Loucy (cell line): ENCODE data around the gene TACC2.

Experiments
- H2AFZ ChIP-seq: fragments of 200-600 bp; sonication (generic); 2 replicates; pipeline ENCODE4 v1.6.0; 2016; ENCODE audit warnings: antibody characterized with exemption, mild to moderate bottlenecking, low read length, moderate library complexity
- H3F3A ChIP-seq: fragments of 200-600 bp; 2 replicates; pipeline ENCODE4 v1.6.0; 2016; ENCODE audit warnings: antibody characterized with exemption, low read depth, mild to moderate bottlenecking
- H3K27me3 ChIP-seq: fragments of 200-600 bp; sonication (generic); 2 replicates; pipeline ENCODE4 v1.6.1; 2014; ENCODE audit warnings: low read length, mild to moderate bottlenecking; ENCODE audit not compliant: insufficient read depth, poor library complexity, severe bottlenecking
- H3K36me3 ChIP-seq: fragments of 200-600 bp; sonication (generic); 2 replicates; pipeline ENCODE4 v1.6.1; 2016; ENCODE audit warnings: low read length; ENCODE audit not compliant: insufficient read depth
- H3K4me1 ChIP-seq: fragments of 200-600 bp; sonication (generic); 2 replicates; pipeline ENCODE4 v1.5.1; 2014; ENCODE audit warnings: low read length, mild to moderate bottlenecking; ENCODE audit not compliant: insufficient read depth, poor library complexity, severe bottlenecking
- H3K4me2 ChIP-seq: fragments of 200-600 bp; sonication (generic); 2 replicates; pipeline ENCODE4 v1.6.0; 2014; ENCODE audit warnings: antibody characterized with exemption, low read length, low read depth, mild to moderate bottlenecking; ENCODE audit not compliant: poor library complexity, severe bottlenecking
- H3K4me3 ChIP-seq: fragments of 200-600 bp; sonication (generic); 2 replicates; pipeline ENCODE4 v1.5.1; 2014; ENCODE audit warnings: low read length, mild to moderate bottlenecking, mixed read lengths; ENCODE audit not compliant: poor library complexity, severe bottlenecking
- H3K79me2 ChIP-seq: fragments of 200-600 bp; sonication (generic); 2 replicates; pipeline ENCODE4 v1.6.1; 2014; ENCODE audit warnings: low read length; ENCODE audit not compliant: insufficient read depth
- H3K9ac ChIP-seq: fragments of 200-600 bp; sonication (generic); 2 replicates; pipeline ENCODE4 v1.6.0; 2014; ENCODE audit warnings: mild to moderate bottlenecking, low read depth, low read length, moderate library complexity; ENCODE audit not compliant: poor library complexity, severe bottlenecking
- H3K9me2 ChIP-seq: fragments of 200-600 bp; sonication (generic); replicated peaks from 2 replicates; pipeline ENCODE4 v1.6.1; 2016; ENCODE audit warnings: low read depth, low read length, mixed read lengths
- H3K9me3 ChIP-seq: fragments of 200-600 bp; sonication (generic); 2 replicates; pipeline ENCODE4 v1.6.1; 2014; ENCODE audit warnings: mild to moderate bottlenecking, antibody characterized with exemption, low read length, low read depth; ENCODE audit not compliant: insufficient read depth
- H4K20me1 ChIP-seq: fragments of 200-600 bp; sonication (generic); 2 replicates; pipeline ENCODE4 v1.6.0; 2014; ENCODE audit warnings: antibody characterized with exemption, low read length, mild to moderate bottlenecking; ENCODE audit not compliant: insufficient read depth, poor library complexity, severe bottlenecking
- EZH2phosphoT487 ChIP-seq: fragments of 200-600 bp; IDR thresholded peaks from 2 replicates; pipeline ENCODE4 v1.6.1; 2018; ENCODE audit warnings: antibody characterized with exemption, mild to moderate bottlenecking, moderate library complexity, borderline replicate concordance
- TF ChIP-seq, protein P1 (sequence below): fragments of 200-600 bp; sonication (generic); conservative IDR thresholded peaks from 2 replicates; pipeline ENCODE4 v1.5.1; 2014; ENCODE audit warnings: mild to moderate bottlenecking, antibody characterized with exemption, low read length

Gene TACC2

DNA sequence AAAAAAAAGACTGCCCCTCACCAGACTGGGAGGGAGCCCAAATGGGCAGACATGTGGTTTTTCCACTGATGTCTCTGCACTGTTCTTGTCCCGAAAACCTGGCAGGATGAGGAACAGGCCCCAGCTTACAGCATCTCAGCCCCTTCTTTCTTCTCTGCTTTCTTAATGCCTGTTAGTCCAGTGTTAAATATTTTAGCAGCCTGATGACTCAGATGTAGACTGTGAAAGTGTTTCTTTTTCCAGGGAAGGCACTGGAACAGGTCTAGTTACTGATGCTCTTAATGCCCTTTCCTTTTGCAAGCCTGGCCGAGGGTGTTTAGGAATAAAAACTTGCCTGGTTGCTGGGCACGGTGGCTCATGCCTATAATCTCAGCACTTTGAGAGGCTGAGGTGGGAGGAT, 107.7 kb downstream of the TACC2 start:
- H3K9me3 ChIP-seq, result no peaks in the 10 kb centered on the region; the same call in 1 of the 2 replicates
- H3K9ac ChIP-seq, result no peak overlapping the region
- no peaks in the 10 kb centered on the region for H4K20me1 ChIP-seq
- H3K36me3 ChIP-seq, result no peaks in the 10 kb centered on the region
- H3K9me2 ChIP-seq, result no peaks in the 10 kb centered on the region
- H3K4me2 ChIP-seq, result no peak overlapping the region
- H3K4me1 ChIP-seq, result no peaks in the 10 kb centered on the region
- H2AFZ ChIP-seq, result no peak overlapping the region
- no peaks in the 10 kb centered on the region for H3K27me3 ChIP-seq
- no peak overlapping the region for H3K4me3 ChIP-seq
- no peaks in the 10 kb centered on the region for H3F3A ChIP-seq
- H3K79me2 ChIP-seq, result no peaks in the 10 kb centered on the region
- TF ChIP-seq EZH2phosphoT487, result no peak
- TF ChIP-seq, protein P1, sequence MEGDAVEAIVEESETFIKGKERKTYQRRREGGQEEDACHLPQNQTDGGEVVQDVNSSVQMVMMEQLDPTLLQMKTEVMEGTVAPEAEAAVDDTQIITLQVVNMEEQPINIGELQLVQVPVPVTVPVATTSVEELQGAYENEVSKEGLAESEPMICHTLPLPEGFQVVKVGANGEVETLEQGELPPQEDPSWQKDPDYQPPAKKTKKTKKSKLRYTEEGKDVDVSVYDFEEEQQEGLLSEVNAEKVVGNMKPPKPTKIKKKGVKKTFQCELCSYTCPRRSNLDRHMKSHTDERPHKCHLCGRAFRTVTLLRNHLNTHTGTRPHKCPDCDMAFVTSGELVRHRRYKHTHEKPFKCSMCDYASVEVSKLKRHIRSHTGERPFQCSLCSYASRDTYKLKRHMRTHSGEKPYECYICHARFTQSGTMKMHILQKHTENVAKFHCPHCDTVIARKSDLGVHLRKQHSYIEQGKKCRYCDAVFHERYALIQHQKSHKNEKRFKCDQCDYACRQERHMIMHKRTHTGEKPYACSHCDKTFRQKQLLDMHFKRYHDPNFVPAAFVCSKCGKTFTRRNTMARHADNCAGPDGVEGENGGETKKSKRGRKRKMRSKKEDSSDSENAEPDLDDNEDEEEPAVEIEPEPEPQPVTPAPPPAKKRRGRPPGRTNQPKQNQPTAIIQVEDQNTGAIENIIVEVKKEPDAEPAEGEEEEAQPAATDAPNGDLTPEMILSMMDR, result no peak

DNA sequence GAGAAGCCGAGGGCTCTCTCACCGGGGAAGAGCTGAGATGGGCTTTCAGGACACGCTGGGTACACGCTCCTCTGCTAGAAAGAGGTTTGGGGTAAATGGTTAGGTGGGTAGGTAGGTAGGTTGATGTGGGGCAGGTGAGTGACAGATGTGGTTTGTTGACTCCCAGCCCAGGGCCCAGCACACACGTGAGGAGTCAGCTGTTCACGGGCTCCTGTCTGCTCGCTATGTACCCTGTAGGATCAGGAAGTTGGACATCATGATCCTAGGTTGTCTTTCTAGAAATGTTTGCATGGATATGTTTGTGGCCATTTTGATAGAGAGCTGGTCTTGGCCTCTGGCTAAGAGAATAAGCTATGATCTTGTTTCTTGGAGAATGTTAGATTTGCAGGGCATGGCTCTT, 109.0 kb downstream of the TACC2 start:
- Histone ChIP-seq H3K4me3 (no peak overlapping the region), H3K4me1 (no peaks in the 10 kb centered on the region), H3K9me2 (no peaks in the 10 kb centered on the region), H3K27me3 (no peaks in the 10 kb centered on the region), H3F3A (no peaks in the 10 kb centered on the region), H3K9ac (no peak overlapping the region), H3K4me2 (no peak overlapping the region), H2AFZ (no peak overlapping the region), H3K36me3 (no peaks in the 10 kb centered on the region), H3K79me2 (no peaks in the 10 kb centered on the region), H4K20me1 (no peaks in the 10 kb centered on the region), H3K9me3 (no peaks in the 10 kb centered on the region; the same call in 1 of the 2 replicates)
- TF ChIP-seq, protein P1, result no peak
- TF ChIP-seq EZH2phosphoT487, result no peak

DNA sequence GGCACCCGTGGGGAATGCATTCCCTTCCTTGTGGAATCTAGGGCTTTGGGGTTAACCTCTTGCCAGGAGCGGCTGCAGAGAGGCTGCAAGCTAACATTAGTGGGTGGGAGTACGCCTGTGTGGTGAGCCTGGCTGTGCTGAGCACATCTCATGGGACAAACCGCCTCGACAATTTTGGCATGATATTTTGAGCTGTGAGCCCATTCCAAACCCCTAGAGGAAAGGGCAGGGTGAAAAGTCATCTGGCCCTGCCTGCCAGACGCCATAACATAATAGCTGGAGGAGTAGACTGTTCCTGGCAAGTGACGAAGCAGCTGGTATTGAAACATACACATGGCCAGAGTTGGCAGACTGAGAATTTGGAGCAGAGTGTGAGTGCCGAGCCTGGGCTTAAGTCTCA, 110.0 kb downstream of the TACC2 start:
- no peaks in the 10 kb centered on the region for H3K4me1 ChIP-seq
- H3K4me3 ChIP-seq, result no peak overlapping the region
- no peaks in the 10 kb centered on the region for H3K36me3 ChIP-seq
- H3K9me3 ChIP-seq, result no peaks in the 10 kb centered on the region; the same call in 1 of the 2 replicates
- no peaks in the 10 kb centered on the region for H4K20me1 ChIP-seq
- H3K27me3 ChIP-seq, result no peaks in the 10 kb centered on the region
- H3K9me2 ChIP-seq, result no peaks in the 10 kb centered on the region
- H3K79me2 ChIP-seq, result no peaks in the 10 kb centered on the region
- TF ChIP-seq, protein P1, result no peak
- no peak for TF ChIP-seq EZH2phosphoT487
- no peak overlapping the region for H3K4me2 ChIP-seq
- H2AFZ ChIP-seq, result no peak overlapping the region
- no peak overlapping the region for H3K9ac ChIP-seq
- H3F3A ChIP-seq, result no peaks in the 10 kb centered on the region
